Measurements from ENCODE around the gene IFNK.

Gene IFNK, protein sequence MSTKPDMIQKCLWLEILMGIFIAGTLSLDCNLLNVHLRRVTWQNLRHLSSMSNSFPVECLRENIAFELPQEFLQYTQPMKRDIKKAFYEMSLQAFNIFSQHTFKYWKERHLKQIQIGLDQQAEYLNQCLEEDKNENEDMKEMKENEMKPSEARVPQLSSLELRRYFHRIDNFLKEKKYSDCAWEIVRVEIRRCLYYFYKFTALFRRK

DNA sequence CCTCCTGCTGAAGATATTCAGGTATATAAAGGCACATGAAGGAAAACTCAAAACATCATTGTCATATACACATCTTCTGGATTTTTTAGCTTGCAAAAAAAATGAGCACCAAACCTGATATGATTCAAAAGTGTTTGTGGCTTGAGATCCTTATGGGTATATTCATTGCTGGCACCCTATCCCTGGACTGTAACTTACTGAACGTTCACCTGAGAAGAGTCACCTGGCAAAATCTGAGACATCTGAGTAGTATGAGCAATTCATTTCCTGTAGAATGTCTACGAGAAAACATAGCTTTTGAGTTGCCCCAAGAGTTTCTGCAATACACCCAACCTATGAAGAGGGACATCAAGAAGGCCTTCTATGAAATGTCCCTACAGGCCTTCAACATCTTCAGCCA, at the start of gene IFNK:
Gene IFNK (plus strand): TSS at position 55 of the 400 bp plus-strand sequence. CDS start 47 bp downstream, at position 102.
- no peak within 1 kb of the TSS for H3K4me3 ChIP-seq (ENCODE audit: low read depth, low read length)
- TF ChIP-seq CTCF (conservative IDR thresholded peaks at IDR 0.05; ENCODE audit: low read depth, low read length) = no peak
- no peak for DNase-seq (ENCODE audit: low read depth)

DNA sequence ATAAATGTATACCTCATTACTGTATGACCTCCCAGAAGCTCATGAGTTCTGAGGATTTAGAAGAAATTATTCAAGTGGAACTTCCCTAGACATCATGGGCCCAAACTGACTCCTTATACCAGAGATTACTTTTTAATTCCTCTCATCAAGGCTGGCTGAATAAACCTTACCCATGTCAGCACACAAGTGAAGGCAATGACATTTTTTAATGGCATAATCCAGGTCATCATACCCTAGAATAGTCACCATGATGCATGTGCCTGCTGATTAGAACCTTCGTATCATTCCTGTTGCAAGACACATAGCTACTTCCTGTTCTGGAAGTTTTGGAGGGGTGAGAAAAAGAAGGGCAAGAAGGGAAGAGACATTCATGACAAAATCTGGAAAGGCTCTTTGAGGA, 49.8 kb upstream of the IFNK start:
- no peak overlapping the region for H3K4me3 ChIP-seq (ENCODE audit: low read depth, low read length)
- no peak for TF ChIP-seq CTCF (conservative IDR thresholded peaks at IDR 0.05; ENCODE audit: low read depth, low read length)
- no peak for DNase-seq (ENCODE audit: low read depth)

DNA sequence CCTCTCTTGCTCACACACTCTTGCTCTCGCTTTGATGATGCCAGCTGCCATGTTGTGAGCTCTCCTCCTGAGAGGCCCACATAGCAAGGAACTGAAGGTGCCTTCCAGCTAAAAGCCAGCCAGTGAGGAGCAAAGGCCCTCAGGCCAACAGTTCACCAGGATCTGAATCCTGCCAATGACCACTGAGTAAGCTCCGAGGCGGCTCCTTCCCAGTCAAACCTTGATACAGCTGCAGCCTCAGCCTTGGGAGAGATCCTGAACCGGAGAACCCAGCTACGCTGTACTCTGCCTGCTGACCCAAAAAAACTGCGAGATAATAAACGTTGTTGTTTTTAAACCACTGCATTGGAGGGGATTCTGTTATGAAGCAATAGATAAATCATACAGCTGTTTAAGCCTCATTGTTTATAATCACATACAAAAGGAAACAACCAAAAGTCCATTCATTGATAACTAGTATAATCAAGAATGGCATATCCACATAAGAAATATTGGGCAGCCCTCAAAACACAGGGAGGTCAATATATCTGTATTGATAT, 49.0 kb upstream of the IFNK start:
- H3K4me3 ChIP-seq (ENCODE audit: low read depth, low read length) = no peak overlapping the region
- no peak for TF ChIP-seq CTCF (conservative IDR thresholded peaks at IDR 0.05; ENCODE audit: low read depth, low read length)

GRCh38 chr9:27476870-27477515, 47.1 kb upstream of the IFNK start:
- no peak overlapping the region for H3K4me3 ChIP-seq (ENCODE audit: low read depth, low read length)
- no peak for TF ChIP-seq CTCF (conservative IDR thresholded peaks at IDR 0.05; ENCODE audit: low read depth, low read length)
- DNase-seq (ENCODE audit: low read depth) = no peak

More for the DNA sequence above, 49.0 kb upstream of the IFNK start:
- no peak for DNase-seq (ENCODE audit: low read depth)

GRCh38 chr9:27478322-27478721, 45.8 kb upstream of the IFNK start:
- no peak overlapping the region for H3K4me3 ChIP-seq (ENCODE audit: low read depth, low read length)
- no peak for DNase-seq (ENCODE audit: low read depth)
- TF ChIP-seq CTCF (conservative IDR thresholded peaks at IDR 0.05; ENCODE audit: low read depth, low read length) = no peak

DNA sequence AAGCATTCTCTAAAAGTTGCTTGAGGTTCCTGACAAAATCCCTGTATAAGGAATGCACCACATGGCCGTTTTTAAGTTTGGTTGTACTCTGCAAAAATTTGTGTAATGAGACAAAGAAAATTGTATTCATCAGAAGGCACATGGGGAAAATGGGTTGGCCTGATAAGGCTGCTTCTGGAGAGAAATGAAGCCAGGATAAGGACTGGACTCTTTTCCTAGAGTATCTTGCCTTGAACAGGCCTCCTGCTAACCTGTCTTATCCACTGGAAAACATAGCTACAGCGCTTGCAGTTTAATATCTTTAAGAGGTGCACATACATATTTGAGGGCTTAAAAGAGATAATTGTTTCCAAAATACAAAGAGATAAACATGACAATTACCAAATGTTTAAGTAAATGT, 41.4 kb upstream of the IFNK start:
- DNase-seq (ENCODE audit: low read depth) = no peak
- no peak for TF ChIP-seq CTCF (conservative IDR thresholded peaks at IDR 0.05; ENCODE audit: low read depth, low read length)

DNA sequence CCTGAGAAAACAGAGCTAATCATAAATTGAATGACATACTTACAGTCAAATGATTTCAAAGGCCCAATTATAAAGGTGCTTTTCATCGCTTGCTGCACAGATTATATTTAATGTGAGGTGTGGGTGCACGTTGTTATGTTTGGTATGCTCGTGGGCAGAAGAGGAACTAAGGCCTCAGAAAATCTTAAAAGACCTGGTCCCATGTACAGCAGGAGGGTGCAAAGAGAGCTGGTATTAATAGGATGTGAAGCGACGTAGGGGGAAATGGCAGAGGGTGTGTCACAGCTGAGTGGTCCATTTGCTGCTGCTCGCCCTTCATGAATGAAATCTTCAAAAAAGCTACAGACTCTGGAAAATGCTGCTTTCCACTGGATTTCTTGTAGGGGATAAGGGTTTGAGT, 40.5 kb upstream of the IFNK start:
- no peak for TF ChIP-seq CTCF (conservative IDR thresholded peaks at IDR 0.05; ENCODE audit: low read depth, low read length)
- H3K4me3 ChIP-seq (ENCODE audit: low read depth, low read length) = no peak overlapping the region
- DNase-seq (ENCODE audit: low read depth) = no peak

More for the DNA sequence above, 41.4 kb upstream of the IFNK start:
- H3K4me3 ChIP-seq (ENCODE audit: low read depth, low read length) = no peak overlapping the region
